ENCODE results near the gene KCNH3.
"Not testable (repeated sequence)": the region's sequence is repeated elsewhere in the genome, so short reads cannot be mapped to it uniquely, and the experiment has no call there.

Gene KCNH3

DNA sequence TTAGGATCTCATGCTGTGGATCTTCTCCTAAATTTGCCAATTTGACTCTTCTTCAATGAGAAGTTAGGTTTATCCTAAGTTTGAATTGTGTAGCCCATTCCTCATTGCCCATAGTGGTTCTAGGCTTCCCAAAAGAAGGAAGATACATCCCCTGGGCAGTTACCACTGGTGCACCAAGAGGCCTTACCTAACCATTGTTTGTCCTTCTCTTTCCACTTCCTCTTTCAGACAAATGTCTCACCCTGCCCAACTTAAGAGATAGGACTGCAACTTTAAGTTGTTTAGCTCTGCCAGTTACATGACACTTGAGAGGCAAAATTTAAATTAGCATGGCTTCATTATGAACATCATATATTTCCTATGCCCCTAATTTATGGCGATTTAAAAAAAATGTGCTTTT lies 9.4 kb upstream of the KCNH3 start:
- no peak for DNase-seq (ENCODE audit: low read depth)

DNA sequence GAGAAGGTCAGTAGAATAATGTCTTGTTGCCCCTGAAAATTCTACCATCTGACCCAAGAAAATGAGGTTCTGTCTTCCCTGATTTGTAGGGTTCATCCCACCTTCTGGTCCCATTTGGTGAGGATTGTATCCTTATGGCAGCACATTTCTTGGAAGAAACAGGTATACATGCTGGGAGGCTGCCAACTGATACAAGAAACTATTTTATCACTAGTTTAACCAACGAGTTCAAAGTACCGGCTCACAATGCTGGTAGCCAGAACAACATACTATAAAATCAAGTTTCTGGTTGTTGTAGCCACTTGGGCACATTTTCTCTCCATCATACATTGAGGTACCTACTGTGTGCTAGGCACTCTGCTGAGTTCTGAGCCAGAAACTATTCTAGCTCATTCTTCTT lies 7.1 kb upstream of the KCNH3 start:
- DNase-seq (ENCODE audit: low read depth): no peak

DNA sequence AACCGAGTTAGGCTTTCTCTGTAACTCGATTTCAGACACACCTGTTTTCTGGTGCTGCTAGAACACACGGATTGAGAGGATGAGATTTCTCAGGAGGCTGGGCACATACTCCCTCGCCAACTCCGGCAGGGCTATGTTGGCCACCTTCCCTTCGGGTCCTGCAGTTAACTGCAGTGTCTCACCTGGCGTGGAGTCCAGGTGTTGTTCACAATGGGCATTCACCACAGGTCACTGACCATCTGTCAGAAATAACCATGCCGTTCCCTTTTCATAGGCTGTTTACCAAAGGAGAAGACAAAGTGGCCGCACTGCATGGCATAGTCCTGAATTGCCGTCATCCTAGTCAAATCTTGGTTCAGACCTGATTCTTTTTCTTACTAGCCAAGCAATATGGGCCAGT lies 5.5 kb upstream of the KCNH3 start:
- no peak for DNase-seq (ENCODE audit: low read depth)

DNA sequence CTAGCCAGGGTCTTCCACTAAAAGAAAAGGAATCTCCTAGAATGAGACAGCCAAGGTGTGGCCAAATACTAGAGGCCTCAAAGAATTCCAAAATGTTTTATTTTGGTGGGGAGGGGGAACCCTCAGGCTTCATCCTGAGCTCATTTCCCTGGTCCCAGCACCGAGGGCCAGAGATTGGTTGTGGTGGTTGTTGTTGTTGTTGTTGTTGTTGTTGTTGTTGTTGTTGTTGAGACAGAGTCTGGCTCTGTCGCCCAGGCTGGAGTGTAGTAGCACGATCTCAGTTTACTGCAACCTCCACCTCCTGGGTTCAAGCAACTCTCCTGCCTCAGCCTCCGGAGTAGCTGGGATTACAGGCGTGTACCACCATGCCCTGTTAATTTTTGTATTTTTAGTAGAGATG lies 4.7 kb upstream of the KCNH3 start:
- not testable (repeated sequence) for DNase-seq (ENCODE audit: low read depth)

DNA sequence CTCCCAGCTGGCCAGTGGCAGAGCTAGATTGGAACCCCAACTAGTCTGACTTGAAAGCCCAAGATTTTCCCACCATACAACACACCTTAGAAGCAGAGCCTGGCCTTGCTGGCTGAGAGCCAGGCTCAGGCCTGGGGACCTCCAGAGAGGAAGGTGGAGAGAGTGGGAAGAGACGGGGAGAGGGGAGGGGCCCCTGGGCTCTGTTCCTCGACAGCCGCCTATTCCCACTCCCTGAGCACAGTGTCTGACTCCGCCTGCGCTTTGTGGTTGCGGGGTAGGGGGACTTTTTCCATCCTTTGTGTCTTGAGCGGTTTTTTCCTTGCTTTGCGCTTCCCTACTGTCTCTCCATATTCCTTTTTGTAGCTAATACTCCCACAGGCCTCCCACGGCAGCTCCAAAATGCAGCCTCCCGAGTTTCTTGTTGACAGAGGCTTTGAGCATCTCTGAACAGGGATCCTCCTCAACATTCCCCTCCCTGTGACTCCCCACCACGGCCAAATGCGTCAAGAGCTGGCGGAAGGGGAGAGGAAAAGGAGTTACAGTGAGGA lies 4.0 kb upstream of the KCNH3 start:
- DNase-seq (ENCODE audit: low read depth): no peak

DNA sequence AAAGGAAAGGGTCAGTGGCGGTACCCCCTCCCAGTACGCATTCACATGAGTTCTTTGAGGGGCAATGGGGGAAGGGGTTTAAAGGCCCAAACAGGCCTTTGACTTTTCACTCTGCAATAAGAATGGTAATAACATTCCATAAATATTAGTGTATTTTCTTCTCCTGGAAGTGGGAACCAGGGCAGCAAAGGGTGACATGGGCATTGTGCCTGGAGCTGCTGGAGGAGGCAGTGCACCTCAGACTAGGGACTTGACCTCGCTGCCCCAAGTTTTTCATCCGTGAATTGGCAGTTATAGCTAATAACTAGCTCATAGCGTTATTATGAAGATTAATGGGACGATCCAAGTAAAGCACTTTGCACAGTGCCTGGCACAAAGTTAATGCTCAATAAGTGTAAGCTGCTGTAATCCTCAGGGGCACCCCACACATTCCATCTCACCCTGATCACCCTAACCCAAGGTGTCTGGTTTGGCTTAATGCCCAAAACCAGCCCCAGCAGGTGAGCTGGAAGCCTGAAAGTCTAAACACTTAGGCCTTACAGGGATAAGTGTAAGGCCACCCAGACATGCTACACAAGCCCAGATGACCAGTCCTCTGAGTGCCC lies 2.8 kb upstream of the KCNH3 start:
- DNase-seq (ENCODE audit: low read depth): no peak

DNA sequence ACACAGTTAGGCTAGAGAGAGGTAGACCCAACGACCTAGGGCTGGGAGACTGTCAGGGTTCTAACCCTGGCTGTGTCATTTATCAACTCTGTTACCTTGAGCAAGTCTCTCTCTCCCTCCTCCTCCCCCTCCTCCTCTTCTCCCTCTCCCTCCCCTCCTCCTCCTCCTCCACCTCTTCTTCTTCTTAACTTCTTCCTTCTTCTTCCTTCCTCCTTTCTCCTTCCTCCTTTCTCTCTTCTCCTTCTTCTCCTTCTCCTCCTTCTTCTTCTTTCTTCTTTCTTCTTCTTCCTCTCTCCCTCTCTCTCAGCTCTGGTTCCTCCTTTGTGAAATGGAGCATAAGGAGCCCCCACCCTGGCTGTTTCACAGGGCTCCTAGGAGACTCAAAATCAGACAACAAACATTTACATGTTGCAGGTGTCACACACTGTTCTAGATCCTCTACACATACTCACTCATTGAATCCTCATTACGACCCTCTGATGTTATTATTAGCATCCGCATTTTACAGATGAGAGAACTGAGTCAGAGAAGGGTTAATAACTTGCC lies 2.2 kb upstream of the KCNH3 start:
- no peak for DNase-seq (ENCODE audit: low read depth)

DNA sequence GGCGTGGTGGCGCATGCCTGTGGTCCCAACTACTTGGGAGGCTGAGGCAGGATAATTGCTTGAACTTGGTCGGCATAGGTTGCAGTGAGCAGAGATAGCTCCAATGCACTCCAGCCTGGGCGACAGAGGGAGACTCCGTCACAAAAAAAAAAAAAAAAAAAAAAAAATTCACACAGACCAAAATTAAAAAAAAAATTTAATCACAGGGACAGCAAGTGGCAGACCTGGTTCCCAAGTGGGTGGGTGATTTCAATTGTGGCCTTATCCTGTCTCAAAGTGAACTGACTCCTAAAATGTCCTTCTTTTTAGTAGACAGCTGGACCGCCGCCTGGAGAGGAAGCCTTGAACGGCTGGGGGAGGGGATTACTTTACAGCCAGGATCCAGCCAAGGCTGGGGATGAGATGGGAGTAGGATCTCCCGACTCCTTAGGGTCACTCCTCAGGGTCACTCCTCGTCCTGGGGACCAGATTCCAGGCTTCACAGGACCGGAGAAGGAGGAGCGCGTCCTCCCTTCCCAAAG lies 1.5 kb upstream of the KCNH3 start:
- DNase-seq (ENCODE audit: low read depth): no peak

DNA sequence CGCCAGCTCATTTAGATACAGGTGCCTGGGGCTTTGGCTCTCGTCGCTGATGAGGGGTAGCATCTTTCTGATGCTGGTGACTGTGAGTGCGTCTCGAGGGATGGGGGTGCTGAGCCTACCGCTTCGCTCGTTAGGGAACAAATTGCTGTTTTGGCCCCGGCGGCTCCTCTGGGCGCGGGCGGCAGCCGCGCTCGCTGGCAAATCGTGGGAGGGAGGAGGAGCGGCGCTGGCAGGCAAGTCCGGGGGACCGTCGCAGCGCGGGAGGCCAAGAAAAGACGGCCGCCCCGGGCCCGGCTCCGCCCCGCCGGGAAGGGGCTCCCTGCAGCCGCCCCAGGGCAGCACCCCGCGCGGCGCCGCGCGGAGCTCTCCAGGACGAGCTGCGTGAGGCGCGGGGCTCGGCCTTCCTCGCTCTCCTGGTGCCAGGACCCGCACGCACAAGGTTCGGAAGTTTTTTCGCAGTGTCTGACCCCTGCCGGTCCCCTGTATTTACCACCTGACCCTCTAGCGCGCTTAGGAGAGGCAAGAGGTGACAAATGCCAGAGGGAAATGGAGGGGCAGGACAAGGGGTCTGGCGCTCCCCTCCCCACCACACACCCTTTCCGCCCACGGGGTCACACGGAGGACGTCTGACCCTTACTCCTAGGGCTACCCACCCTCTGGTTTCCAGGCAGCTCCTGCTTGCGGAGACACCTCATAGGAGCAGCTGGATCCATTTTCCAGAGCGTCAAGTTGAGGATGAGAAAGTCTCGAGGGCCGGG lies 899 bp upstream of the KCNH3 start:
- DNase-seq (ENCODE audit: low read depth): peak; percentile 24

DNA sequence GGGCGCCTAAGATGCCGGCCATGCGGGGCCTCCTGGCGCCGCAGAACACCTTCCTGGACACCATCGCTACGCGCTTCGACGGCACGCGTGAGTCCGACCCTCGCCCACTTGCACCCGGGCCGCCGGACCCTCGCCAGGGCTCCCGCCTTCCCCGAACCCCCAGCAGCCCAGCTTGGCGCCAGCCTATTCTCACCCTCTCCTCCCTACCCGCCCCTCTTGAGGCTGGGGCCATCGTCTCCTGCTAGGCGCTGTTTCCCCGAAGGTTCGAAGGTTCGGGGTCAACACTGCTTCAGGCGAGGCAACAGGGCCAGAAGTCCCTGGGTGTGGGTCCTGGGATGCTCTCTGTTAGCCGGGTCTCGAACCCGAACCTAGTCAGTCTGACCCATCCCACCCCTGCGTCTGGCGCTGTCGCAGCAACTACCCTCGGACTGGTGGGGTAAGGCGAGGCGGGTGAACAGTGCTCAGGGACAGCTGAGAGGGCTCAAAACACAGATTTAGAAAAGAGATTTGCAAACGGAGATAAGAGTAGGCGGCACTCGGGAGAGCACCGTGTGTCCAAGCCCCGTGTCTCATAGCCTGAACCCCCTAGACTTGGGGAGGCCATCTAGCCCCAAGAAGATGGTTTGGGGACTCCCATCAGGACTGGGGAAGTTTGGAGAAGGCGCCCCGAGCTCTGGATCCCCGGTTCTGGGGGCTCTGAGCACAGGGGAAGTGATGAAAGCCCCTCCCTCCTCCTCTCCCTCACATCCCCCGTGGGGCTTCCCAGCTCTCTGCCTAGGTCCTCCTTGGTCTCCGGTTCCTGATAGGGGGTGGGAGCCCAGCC lies 787 bp downstream of the KCNH3 start:
- DNase-seq (ENCODE audit: low read depth): no peak

DNA sequence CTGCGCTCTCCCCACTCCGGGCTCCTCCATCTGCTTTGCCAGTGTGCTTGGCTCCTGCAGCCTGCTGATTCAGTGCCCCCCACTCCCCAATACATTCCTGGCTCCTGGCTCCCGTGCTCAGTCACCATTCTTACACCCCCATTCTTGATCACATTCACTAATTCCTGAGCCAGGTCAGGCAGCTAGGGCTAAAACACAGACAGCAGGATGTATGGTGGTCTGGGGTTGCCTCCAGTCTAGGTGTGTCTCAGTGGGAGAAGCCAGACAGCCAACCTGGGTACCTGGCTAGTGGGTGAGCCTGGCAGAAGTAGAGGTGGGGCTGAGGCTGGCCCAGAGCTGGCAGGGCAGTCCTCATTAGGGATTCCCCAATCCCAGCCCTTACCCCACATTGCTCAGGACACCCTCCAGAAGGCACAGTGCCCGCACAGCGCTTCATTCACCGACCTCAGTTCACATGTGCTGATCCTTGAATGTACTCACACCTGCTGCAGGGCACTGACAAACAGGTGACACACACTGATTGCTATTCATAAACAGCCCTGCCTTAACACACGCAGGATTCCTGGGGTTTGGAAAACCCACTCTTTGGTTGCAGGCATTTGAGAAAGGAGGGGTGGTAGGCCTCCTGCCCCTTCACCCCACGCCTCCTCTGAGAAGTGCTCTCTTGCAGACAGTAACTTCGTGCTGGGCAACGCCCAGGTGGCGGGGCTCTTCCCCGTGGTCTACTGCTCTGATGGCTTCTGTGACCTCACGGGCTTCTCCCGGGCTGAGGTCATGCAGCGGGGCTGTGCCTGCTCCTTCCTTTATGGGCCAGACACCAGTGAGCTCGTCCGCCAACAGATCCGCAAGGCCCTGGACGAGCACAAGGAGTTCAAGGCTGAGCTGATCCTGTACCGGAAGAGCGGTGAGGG lies 1.7 kb downstream of the KCNH3 start:
- DNase-seq (ENCODE audit: low read depth): no peak

DNA sequence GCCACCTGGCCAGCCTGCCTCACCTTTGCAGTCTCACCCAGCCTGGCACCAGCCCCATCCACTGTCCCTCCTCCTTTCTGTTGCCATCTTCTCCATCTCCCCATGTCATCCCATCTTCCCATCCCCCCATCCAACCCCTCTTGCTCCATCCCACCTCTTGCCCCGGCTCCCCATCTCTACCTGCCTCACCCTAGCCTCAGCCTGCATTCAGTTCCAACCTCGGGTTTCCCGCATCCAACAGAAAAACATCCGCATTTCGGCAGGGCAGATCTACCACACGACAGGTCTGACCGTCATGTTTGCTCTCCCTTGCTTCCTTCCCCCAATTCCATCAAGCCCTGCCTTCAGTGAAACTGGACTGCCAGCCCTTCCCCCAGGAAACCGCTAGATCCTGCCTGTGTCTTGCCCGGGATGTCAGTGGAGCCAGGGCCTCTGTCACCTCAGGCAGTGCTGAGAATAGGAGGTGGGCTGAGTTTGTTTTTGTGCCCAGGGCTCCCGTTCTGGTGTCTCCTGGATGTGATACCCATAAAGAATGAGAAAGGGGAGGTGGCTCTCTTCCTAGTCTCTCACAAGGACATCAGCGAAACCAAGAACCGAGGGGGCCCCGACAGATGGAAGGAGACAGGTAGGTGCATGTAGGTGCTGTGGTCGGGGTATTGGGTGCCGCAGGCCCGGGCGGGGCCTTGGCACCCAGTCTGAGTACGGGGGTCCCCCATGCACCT lies 2.5 kb downstream of the KCNH3 start:
- no peak for DNase-seq (ENCODE audit: low read depth)

DNA sequence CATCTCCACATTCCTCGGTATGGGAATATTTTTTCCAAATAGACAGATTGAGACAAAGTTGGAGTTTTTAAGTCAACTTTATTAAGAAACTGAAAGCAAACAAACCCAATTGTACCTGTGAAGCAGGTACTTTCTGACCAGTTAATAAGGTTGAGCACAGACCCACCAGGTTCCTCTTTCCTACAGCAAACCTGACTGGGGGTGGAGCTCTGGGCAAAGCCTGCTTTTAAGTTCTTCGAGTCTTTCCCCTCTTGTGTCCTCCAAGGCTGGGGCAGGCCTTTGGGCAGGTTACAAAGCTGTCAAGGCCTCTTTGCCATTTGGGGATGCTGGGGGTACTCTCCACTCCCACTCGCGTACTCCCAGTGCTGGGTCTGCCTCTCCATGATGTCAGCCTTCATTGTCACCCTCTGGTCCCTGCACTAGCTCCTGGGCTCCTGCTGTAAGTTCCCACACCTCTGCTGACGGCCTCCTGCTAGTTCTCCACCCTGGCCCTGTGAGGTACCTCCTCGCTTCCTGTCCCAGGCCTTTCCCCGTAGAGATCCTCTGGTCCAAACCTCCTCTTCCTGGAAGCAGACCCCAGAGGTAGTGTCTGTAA lies 3.2 kb downstream of the KCNH3 start:
- DNase-seq (ENCODE audit: low read depth): no peak

DNA sequence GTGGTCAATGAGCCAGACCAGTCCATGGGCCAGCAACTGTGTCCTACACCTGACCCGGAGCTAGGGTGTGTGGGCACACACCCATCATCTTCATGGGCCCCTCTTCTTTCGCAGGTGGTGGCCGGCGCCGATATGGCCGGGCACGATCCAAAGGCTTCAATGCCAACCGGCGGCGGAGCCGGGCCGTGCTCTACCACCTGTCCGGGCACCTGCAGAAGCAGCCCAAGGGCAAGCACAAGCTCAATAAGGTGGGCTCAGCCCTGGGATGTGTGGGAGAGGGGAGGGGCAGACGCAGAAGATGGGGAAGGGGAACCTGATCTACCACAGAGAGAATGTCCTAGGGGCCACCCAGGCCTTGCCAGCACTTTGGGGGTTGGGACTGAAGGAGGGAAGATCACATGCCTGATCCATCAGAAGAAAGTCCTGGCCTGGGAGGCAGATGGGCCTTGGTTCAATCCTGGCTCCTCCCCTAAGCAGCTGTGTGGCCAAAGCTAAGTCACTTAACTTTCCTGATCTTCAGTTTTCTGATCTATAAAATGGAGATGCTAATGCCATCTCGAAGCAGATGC lies 3.8 kb downstream of the KCNH3 start:
- no peak for DNase-seq (ENCODE audit: low read depth)

DNA sequence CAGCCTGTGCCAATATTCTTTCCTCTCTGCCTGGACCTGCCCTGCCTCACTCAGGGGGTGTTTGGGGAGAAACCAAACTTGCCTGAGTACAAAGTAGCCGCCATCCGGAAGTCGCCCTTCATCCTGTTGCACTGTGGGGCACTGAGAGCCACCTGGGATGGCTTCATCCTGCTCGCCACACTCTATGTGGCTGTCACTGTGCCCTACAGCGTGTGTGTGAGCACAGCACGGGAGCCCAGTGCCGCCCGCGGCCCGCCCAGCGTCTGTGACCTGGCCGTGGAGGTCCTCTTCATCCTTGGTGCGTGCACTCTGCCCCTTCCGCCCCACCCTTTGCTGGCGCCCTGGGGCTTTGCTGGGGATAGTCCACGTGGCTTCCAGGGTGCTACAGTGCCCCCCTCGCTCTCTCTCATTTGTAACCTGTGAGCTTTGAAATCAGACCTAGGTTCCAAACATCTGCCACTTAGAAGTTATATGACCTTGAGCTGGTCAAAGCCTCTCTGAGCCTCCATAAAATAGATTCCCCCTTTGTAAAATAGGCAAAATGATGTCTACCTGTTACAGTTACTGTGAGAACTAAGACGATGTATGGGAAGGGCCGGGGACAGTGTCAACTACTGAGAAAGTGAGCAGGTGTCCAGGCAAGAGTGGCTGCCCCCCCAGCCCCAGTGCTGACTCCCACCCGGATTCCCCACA lies 4.5 kb downstream of the KCNH3 start:
- no peak for DNase-seq (ENCODE audit: low read depth)

DNA sequence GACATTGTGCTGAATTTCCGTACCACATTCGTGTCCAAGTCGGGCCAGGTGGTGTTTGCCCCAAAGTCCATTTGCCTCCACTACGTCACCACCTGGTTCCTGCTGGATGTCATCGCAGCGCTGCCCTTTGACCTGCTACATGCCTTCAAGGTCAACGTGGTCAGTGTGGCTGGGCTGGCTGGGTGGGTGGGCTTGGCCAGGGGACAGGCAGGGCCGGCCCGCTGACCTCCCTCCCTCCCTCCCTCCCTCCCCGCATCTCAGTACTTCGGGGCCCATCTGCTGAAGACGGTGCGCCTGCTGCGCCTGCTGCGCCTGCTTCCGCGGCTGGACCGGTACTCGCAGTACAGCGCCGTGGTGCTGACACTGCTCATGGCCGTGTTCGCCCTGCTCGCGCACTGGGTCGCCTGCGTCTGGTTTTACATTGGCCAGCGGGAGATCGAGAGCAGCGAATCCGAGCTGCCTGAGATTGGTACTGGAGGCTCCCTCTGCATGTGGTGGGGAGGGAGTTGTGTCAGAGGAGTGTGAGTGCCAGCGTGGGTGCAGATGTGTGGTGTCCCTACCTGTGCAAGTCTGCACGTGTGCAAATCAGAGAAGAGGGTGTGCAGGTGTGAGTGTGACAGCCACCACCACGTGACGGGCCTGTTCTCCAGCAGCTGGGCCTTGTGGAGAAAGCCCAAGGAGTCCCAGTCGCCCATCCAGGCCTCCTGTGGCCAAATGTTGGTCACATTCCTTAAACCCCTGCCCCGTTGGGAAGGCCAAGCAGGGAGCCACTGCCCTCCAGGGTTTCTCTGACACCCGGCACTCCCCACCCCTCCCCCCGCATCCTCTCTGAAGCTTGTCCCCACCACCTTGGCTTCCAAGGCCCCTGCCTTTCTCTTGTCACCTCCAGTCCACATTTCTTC lies 5.3 kb downstream of the KCNH3 start:
- no peak for DNase-seq (ENCODE audit: low read depth)

DNA sequence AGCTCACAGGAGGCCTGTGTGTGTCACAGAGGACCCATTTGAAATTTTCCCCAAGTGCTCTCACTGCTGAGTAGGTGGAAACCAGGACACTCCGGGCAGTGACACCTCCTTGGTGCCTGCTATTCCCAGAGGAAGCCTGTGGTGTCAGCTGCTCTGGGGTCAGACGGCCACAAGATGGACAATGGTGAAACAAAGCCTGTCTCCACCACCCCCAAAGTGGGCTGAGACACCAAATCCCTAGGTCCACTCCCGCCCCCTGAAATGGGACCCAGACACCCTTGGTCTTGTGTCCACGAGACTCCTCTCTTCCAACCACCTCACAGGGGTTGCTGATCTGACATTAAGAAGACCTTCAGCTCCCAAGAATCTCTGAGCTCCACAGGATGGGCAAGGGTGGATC lies 7.0 kb downstream of the KCNH3 start:
- no peak for DNase-seq (ENCODE audit: low read depth)

DNA sequence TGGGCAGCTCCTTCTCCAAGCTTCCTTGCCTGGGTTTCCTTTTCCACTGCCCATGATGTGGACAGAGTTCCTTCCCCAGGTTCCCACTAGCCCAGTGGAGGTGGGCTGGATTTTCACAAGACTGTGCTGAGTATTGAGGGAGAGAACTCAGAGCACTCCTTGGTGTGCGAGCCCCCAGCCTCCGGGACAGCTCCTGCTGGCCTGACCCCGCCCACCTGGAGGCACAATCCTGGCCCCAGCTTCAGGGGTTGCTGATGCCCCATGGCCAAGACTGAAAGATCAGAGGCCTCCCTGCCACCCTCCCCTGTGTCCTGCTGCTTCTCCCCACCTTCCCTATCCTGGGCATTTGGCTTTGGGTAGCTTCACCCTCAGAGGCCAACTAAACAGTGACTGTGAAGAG lies 7.7 kb downstream of the KCNH3 start:
- no peak for DNase-seq (ENCODE audit: low read depth)
